CD1c-positive myeloid dendritic cell (primary cell): ENCODE data around the gene KRT38.

Source experiments
- DNase-seq: peaks from one replicate; pipeline ENCODE4 v3.0.0-alpha.2; 2016; ENCODE audit errors: extremely low spot score

Gene KRT38

DNA sequence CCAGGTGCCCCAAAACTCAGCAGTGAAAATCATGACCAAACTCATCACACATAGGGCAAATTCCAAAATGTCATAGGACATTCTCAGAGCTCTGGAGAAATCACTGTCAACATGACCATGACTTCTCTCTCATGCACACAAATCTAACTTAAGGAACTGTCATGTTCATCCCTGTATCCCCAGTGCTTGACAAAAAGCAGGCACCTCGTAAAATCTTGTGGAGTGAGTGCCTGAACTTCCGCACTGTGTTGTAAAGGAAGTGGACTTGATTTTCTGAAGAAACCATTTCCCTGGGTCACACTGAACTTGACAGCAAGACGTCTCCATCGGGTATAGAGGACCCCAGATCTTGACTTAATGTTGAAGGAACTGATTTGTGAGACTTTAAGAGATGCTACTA is 19.2 kb downstream of the KRT38 start:
- no peak for DNase-seq

- no peak for DNase-seq
Observed at GRCh38 chr17:41421116-41421515, 19.7 kb downstream of the KRT38 start.

DNA sequence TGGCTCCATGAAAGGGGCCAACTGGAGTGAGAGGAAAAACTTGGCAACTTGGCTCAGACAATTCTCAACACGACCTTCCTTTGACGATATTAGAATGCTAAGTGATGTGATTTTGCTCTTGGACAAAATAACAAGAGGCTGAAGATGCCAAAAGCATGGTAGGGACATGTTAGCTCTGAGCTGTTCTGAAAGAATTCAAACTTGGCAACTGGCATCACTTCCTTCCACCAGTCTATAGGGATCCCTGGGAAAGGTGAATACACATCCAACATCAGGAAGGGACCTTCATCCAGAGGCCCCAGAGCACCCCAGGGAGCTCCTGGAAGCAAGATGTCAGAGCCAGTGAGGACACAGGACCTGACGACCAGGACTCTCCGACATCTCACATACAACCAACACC is 20.6 kb downstream of the KRT38 start:
- DNase-seq = no peak

DNA sequence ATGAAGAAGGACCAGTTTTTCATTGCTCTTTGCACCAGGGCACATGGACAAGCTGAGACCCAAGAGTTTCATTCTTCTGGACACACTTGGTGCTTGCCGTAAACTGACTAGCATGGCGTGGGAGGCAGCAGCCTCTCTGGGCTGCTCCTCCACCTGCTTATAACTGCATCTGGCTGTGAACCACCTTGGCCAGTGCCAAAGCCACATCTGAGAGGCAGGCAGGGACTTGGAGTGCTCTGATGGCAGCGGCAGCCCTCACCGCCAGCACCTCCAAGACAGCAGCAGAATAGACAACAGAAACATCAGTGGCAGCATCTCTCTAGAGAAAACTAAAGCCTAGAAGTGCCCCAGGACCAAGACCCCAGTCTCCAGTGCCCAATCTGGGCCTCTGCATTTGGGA is 21.1 kb downstream of the KRT38 start:
- DNase-seq = no peak

DNA sequence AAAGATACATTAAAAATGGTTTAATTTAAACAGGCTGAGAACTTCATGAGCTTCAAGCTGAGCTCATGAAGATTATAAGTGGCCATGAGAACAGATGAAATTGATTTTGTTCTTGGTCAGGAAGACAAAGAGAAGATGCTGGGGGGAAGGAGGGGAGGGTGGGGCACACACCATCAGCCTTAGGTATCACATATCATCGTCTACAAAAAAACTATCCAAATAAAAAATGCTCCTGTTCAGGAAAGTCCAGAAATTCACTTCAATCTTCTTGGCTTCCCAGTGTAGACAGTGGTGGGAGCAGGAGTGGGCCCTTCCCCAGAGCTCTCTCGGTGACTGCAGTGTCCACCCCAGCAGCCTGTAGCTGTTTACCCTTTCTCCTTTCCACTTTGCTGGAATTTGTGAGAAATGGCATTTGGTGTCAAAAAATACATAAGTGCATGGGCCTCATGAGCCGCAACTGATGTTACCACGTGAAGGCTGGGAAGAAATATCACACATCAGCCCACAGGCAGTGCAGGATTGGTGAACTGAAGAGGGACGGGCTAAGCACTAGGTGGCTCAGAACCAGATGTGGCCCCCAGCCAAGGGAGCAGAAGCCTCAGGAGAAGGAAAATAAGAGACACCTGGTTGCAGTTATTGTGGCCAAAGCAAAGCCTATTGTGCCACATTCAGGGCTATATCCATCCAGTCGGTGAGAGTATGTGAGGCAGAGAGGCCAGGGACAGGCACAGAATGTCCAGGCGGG is 22.5 kb downstream of the KRT38 start:
- no peak for DNase-seq

DNA sequence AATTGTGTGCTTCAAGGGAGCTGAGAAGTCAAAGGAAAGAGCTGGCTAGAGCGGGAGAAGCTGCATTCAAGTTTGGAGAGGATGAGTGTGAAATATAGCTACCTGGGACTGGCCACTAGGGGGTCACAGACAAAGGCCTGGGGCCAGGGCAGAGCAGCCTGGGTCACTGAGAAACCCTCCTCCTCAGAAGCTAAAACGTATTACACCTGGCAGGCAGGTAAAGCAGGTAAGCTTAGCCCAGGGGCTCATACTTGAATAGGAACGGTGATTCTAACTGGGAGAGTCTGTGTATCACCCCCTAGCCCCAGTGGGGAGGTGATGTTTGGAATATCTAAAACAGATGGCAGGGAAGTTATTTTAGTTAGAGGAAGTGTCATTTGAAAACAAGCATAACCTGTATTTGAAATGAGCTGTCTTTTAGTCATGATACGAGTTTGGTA is 23.2 kb downstream of the KRT38 start:
- DNase-seq = no peak

- DNase-seq = no peak
Observed at GRCh38 chr17:41417127-41417526, 23.7 kb downstream of the KRT38 start.

- DNase-seq = no peak
Observed at GRCh38 chr17:41416479-41416878, 24.3 kb downstream of the KRT38 start.

- DNase-seq = no peak
Observed at GRCh38 chr17:41415833-41416335, 24.9 kb downstream of the KRT38 start.

GRCh38 chr17:41415411-41415810 is 25.4 kb downstream of the KRT38 start:
- DNase-seq = no peak

GRCh38 chr17:41413982-41414381 is 26.8 kb downstream of the KRT38 start:
- DNase-seq = no peak

DNA sequence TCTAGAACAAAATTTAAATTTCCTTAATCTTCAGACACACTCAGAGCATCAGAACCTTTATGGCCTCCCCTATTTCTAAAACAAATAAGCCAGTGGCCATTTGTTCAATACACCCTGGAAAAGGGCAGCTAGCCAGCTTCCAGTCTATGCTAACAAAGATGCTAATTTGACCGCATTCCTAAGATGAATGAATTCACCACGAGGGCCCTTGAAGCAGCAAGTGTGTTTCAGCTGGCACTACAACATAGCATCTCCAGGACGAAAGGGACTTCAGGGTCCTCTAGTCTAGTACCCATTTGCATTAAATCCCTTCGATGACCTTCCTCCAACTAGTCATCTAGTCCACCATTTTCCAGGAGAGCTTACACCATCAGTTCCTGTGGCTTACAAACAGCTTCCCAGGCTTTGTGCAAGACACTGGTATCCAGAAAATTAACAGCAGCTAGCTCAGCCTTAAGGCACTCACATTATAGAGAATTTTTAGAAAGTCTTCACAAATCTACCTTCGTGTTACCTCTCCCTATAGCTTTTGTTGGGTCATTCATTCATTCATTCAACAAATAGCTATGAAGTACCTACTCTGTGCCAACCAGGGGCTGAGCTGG is 27.3 kb downstream of the KRT38 start:
- DNase-seq = no peak

GRCh38 chr17:41411072-41411840 is 29.5 kb downstream of the KRT38 start:
- DNase-seq = no peak

DNA sequence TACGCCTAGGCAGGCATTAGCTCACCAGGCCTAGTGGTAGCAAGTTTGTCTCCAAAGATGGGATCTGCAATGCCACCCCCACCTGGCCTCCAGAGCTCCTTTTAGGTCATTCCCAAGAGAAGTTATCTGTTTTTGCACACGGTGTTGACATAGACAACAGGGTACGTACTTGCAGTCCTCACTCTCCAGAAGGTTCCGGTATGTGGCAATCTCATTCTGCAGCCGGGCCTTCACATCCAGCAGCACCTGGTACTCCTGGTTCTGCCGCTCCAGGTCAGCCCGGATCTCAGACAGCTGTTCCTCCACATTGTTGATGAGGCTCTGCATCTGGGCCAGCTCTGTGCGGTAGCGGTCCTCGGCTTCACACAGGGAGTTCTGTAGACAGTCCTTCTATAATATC is 33.6 kb downstream of the KRT38 start:
- no peak for DNase-seq

- DNase-seq = no peak
Observed at GRCh38 chr17:41406205-41406604, 34.6 kb downstream of the KRT38 start.

- DNase-seq = peak; percentile 10
Observed at GRCh38 chr17:41404024-41404671, 36.6 kb downstream of the KRT38 start.

DNA sequence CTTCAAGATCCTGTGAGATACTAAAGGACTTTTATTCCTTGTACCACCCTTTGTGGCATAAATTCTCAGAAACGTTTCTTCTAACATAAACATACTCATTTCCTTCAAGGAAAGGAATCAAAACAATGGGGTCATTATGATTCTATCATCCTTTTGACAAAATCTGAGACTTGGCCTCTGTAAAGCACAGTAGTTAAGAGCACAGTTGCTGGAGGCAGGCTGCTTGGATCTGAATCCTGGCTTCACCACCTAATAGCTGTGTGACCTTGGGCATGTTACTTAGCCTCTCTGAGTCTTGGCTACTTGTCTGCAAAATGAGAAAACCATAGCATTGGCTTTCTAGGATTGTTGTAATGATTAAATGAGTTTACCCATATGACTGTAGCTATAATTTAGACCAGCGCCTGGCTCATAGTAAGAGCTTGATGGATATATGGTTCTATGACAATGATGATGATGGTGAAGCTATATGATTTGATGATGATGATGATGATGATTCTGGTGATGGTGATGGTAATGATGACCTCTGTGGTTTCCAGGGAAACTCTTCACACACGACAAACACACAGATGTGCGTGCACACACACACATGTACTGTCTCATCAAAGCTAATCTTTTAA is 37.3 kb downstream of the KRT38 start:
- DNase-seq = no peak

DNA sequence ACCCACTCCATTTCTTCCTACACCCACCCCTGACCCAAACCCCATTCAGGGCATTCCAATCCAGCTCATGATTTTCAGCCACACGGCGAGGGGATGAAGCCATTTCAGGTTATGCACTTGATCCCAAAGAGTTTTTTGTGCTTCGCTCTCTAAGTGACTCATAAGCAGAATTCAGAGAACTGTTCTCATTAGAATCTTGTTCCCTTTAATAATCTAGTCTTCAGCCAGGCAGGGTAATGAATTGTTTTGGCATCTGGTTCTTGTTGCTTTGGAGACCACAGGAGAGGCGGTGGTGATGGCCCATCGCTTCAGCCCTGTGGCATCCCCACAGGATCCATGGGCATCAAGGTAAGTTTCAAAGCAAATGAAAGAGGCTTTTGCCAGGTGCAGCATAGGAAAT is 38.6 kb downstream of the KRT38 start:
- DNase-seq = no peak

DNA sequence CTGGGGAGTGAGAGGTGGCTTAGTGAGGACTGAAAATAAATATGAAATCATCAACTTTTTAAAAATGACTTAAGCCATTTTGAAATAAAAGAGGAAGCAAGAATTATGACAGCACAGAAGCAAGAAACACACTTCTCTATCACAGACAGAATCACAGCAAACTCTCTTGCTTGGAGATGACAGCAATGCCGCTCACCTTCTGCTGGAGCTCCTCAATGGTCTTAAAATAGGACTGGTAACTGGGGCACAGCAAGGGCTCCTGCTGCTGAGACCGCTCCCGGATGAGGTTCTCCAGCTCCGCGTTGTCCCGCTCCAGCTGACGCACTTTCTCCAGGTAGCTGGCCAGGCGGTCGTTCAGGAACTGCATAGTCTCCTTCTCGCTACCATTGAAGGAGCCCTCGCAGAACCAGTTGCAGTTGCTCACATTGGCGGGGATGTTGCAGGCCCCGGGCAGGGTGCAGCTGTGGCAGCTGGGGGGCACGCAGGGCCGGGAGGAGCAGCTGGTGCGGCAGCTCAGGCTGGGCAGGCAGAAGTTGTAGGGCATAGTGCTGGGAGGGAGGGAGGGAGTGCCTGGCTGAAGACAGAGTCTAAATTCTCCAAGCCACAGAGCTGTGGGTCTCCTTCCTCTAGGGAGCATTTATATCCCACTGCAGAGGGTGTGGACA is 43.7 kb downstream of the KRT38 start, which contains the start of gene KRT31:
KRT31 (minus strand) TSS at position 613 of the 665 bp plus-strand sequence; CDS start at position 544, 69 bp downstream.
- DNase-seq = peak; percentile 18

DNA sequence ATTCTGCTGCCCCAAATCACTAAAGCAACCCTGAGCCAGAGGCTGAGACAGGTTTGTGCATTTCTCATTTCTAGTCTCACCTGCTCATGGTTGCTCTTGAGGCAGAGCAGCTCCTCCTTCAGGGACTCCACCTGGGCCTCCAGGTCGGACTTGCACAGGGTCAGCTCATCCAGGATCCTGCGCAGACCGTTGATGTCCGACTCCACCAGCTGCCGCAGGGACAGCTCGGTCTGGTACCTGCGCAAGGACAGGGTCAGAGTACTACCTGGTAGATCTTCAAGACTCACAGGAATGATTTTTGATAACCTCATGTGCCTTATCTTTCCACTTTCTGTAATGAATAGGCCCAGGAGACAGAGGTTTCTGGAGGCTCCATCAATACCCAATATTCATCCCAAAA is 44.4 kb downstream of the KRT38 start:
- DNase-seq = no peak

- DNase-seq = no peak
Observed at GRCh38 chr17:41395611-41396010, 45.2 kb downstream of the KRT38 start.
